ENCODE results near the gene PUM1. TPM values are rescaled to one million over a fixed set of nuclear protein-coding genes. Genes with fewer than 3 reads are reported as not detected.

The PUM1 gene
- total and polyA plus RNA-seq, 2 donors (not counting 3 experiments of a cell fraction or from before 2014, with no cell fraction given): 94.7 to 124 TPM

GRCh38 chr1:30953685-30954084 is 111.8 kb downstream of the PUM1 start:
- intact Hi-C loops (cut with micrococcal nuclease): no loop called here
- Histone ChIP-seq H3K4me1 (ENCODE audit: control insufficient read depth, extremely low read depth, insufficient read depth, low read length) (no peaks in the 10 kb centered on the region), H2AFZ (ENCODE audit: low read depth, low read length) (no peak overlapping the region), H3K9me1 (replicated peaks; ENCODE audit: control insufficient read depth, extremely low read depth, insufficient read depth, low read length) (no peaks in the 10 kb centered on the region), H3K4me3 (replicated peaks in 1 of 3; ENCODE audit: insufficient read depth in 1 of 3, low read depth in 1 of 3, low read length in 3 of 3) (no peak overlapping the region), H3K79me2 (ENCODE audit: control insufficient read depth, insufficient read depth, low read length) (peaks cover 40% of the 10 kb centered on the region), H3K4me2 (ENCODE audit: insufficient read depth, low read length) (no peak overlapping the region), H3K9ac (replicated peaks; ENCODE audit: extremely low read depth, insufficient read depth, low read length) (no peak overlapping the region), H3K27me3 (ENCODE audit: control insufficient read depth in 2 of 2, insufficient read depth in 2 of 2, low read length in 2 of 2) (no peaks in the 10 kb centered on the region), H3K9me3 (replicated peaks; ENCODE audit: control insufficient read depth, insufficient read depth, low read length) (no peaks in the 10 kb centered on the region), H3K27ac (ENCODE audit: insufficient read depth, low read depth, low read length) (no peak overlapping the region), H4K20me1 (replicated peaks; ENCODE audit: control insufficient read depth, extremely low read depth, insufficient read depth, low read length) (peaks cover 12% of the 10 kb centered on the region), H3K36me3 (ENCODE audit: control insufficient read depth in 2 of 2, extremely low read depth in 1 of 2, insufficient read depth in 2 of 2, low read length in 2 of 2) (peaks cover 21 to 39% of the 10 kb centered on the region in 2 experiments)
- no peak for FAIRE-seq
- BruUV-seq (replicated peaks): no TSS peak
- no peak for DNase-seq (ENCODE audit: low read depth, low spot score)
- CTCF ChIA-PET: no interaction called here
- TF ChIP-seq POLR2AphosphoS5 (IDR thresholded peaks at IDR 0.05; ENCODE audit: insufficient read depth, low read depth, low read length) (no peak), MYC (IDR thresholded peaks at IDR 0.05; ENCODE audit: low read depth, low read length) (no peak), GATA2 (IDR thresholded peaks at IDR 0.05; ENCODE audit: insufficient read depth, insufficient read length, low read depth, low read length) (no peak), FOS (IDR thresholded peaks at IDR 0.05; ENCODE audit: borderline replicate concordance, insufficient read depth, low read length) (no peak), CTCF (IDR thresholded peaks at IDR 0.05; ENCODE audit: extremely low read depth in 1 of 2, insufficient read depth in 1 of 2, low read depth in 1 of 2, low read length in 2 of 2) (no peak), JUN (IDR thresholded peaks at IDR 0.05; ENCODE audit: borderline replicate concordance, insufficient read depth, insufficient read length, low read depth) (no peak), MAX (IDR thresholded peaks at IDR 0.05; ENCODE audit: insufficient read depth, insufficient read length) (no peak), EZH2 (IDR thresholded peaks at IDR 0.05; ENCODE audit: borderline replicate concordance, low read depth, low read length, severe bottlenecking) (no peak), POLR2A (IDR thresholded peaks at IDR 0.05; ENCODE audit: low read depth, low read length) (no peak)
- POLR2A ChIA-PET: no interaction called here
- dilution Hi-C loops (cut with MboI; ENCODE audit: extremely low pct_ligation_motif_present, low sequenced_read_pairs): no loop called here
